ENCODE results near the gene FCF1. TPM values are rescaled to one million over a fixed set of nuclear protein-coding genes. Genes with fewer than 3 reads are reported as not detected.

Gene FCF1
- polyA plus RNA-seq, 1 of the 3 experiments (the other 2 are of a cell fraction): 42.6 TPM

GRCh38 chr14:74697011-74697410, 15.9 kb upstream of the FCF1 start:
- Histone ChIP-seq H3K79me2 (ENCODE audit: insufficient read depth) (peaks cover 100% of the 10 kb centered on the region), H3K9me2 (no peaks in the 10 kb centered on the region), H3K36me3 (replicated peaks in 1 of 2; ENCODE audit: control insufficient read depth in 1 of 2, insufficient read depth in 2 of 2, low read length in 1 of 2) (peaks cover 14 to 50% of the 10 kb centered on the region in 2 experiments), H3K9me3 (no peaks in the 10 kb centered on the region), H3K27me3 (ENCODE audit: insufficient read depth) (no peaks in the 10 kb centered on the region), H3K4me1 (ENCODE audit: control insufficient read depth in 1 of 2, insufficient read depth in 2 of 2, low read depth in 1 of 2, low read length in 1 of 2) (peaks cover 0 to 14% of the 10 kb centered on the region in 2 experiments; a peak in 1 of 4 replicates), H4K20me1 (ENCODE audit: insufficient read depth) (peaks cover 33% of the 10 kb centered on the region), H3K4me3 (ENCODE audit: low read depth in 2 of 2, low read length in 1 of 2) (no peak overlapping the region), H3K27ac (ENCODE audit: low read depth in 2 of 2, low read length in 1 of 2) (peak overlapping the region in 1 of 2 experiments; percentile 37; a peak in 1 of 4 replicates), H3K9ac (no peak overlapping the region), H2AFZ (ENCODE audit: low read depth) (no peak overlapping the region), H3K4me2 (0 out of 2 replicates have a peak overlapping the region, but pooled peaks have one; percentile 43), H3F3A (replicated peaks; ENCODE audit: insufficient read depth) (peaks cover 21% of the 10 kb centered on the region)
- TF ChIP-seq USF2 (IDR thresholded peaks at IDR 0.05; ENCODE audit: borderline replicate concordance, low read depth, low read length): no peak
- TF ChIP-seq SIN3A (IDR thresholded peaks at IDR 0.05; ENCODE audit: borderline replicate concordance, low read depth, low read length): no peak
- no peak for TF ChIP-seq CTCF (IDR thresholded peaks at IDR 0.05)
- TF ChIP-seq ELF1 (IDR thresholded peaks at IDR 0.05): no peak
- no peak for TF ChIP-seq MXI1 (IDR thresholded peaks at IDR 0.05; ENCODE audit: low read depth, low read length)
- no peak for TF ChIP-seq GABPA (IDR thresholded peaks at IDR 0.05; ENCODE audit: low read depth)
- no peak for TF ChIP-seq NRF1 (IDR thresholded peaks at IDR 0.05; ENCODE audit: low read depth, low read length)
- no peak for TF ChIP-seq REST (IDR thresholded peaks at IDR 0.05; ENCODE audit: low read depth, low read length)
- no peak for TF ChIP-seq NFIC (IDR thresholded peaks at IDR 0.05; ENCODE audit: borderline replicate concordance)
- TF ChIP-seq GATA2 (CRISPR knock-in tag; IDR thresholded peaks at IDR 0.05): no peak
- TF ChIP-seq EP300 (IDR thresholded peaks at IDR 0.05; ENCODE audit: borderline replicate concordance in 1 of 2, low read depth in 1 of 2, low read length in 1 of 2): no peak
- no peak for TF ChIP-seq YY1 (IDR thresholded peaks at IDR 0.05; ENCODE audit: low read depth)
- no peak for TF ChIP-seq TEAD4 (IDR thresholded peaks at IDR 0.05; ENCODE audit: borderline replicate concordance, insufficient read depth)
- TF ChIP-seq FOXM1 (IDR thresholded peaks at IDR 0.05; ENCODE audit: low read depth): no peak
- no peak for TF ChIP-seq MAX (IDR thresholded peaks at IDR 0.05; ENCODE audit: low read depth)
- TF ChIP-seq POLR2AphosphoS5 (IDR thresholded peaks at IDR 0.05; ENCODE audit: low read depth, low read length): no peak
- no peak for TF ChIP-seq USF1 (IDR thresholded peaks at IDR 0.05; ENCODE audit: borderline replicate concordance, low read depth)
- CTCF ChIA-PET: interaction anchor here (1.0 to 1.2 kb wide), 2 partner anchors 13 to 71 kb away, joined by 3 read pairs; no protein-coding TSS in a partner anchor
- POLR2A ChIA-PET: no interaction called here
- DNase-seq: no peak
- 83% methylated on average over 1 of the region's 1 CpG for WGBS (ENCODE audit: low lambda C conversion rate)

All from SK-N-SH (cell line).